Endodermal cell (in vitro differentiated cells): ENCODE data around the gene BRINP1. TPM values are rescaled to one million over a fixed set of nuclear protein-coding genes. Genes with fewer than 3 reads are reported as not detected.

Source experiments
- DNase-seq: peaks from one replicate; pipeline ENCODE4 v3.0.0-alpha.2; 2017
- H3K27ac ChIP-seq: 2 replicates; pipeline ENCODE4 v1.5.1; 2013; ENCODE audit warnings: mild to moderate bottlenecking, low read depth, low read length, moderate library complexity
- H3K27me3 ChIP-seq: 2 replicates; pipeline ENCODE4 v1.6.1; 2013; ENCODE audit warnings: mild to moderate bottlenecking, low read length, moderate library complexity; ENCODE audit not compliant: insufficient read depth, control insufficient read depth, poor library complexity, severe bottlenecking
- H3K36me3 ChIP-seq: 2 replicates; pipeline ENCODE4 v1.7.0; 2013; ENCODE audit warnings: mild to moderate bottlenecking, low read length, moderate library complexity; ENCODE audit not compliant: control insufficient read depth, insufficient read depth
- H3K4me1 ChIP-seq: one replicate; pipeline ENCODE4 v1.7.0; 2013; ENCODE audit warnings: low read length; ENCODE audit not compliant: control insufficient read depth, insufficient read depth
- H3K4me3 ChIP-seq: 2 replicates; pipeline ENCODE4 v1.5.1; 2013; ENCODE audit warnings: mild to moderate bottlenecking, low read length, moderate library complexity
- H3K9ac ChIP-seq: 2 replicates; pipeline ENCODE4 v1.6.1; 2013; ENCODE audit warnings: mild to moderate bottlenecking, low read length, moderate library complexity; ENCODE audit not compliant: poor library complexity, severe bottlenecking; ENCODE audit errors: extremely low read depth
- H3K9me3 ChIP-seq: 2 replicates; pipeline ENCODE4 v1.6.1; 2013; ENCODE audit warnings: mild to moderate bottlenecking, low read length, moderate library complexity; ENCODE audit not compliant: control insufficient read depth
- H3K27ac Mint-ChIP-seq: 2 replicates; pipeline ENCODE4 v1.8.0; 2020; ENCODE audit warnings: mixed read lengths
- H3K27me3 Mint-ChIP-seq: 2 replicates; pipeline ENCODE4 v1.8.0; 2021; ENCODE audit warnings: mild to moderate bottlenecking, mixed read lengths; ENCODE audit not compliant: insufficient read depth
- H3K36me3 Mint-ChIP-seq: 2 replicates; pipeline ENCODE4 v1.8.0; 2020; ENCODE audit warnings: low read depth, mixed read lengths
- H3K4me1 Mint-ChIP-seq: 2 replicates; pipeline ENCODE4 v1.8.0; 2020; ENCODE audit warnings: mixed read lengths
- H3K4me3 Mint-ChIP-seq: 2 replicates; pipeline ENCODE4 v1.8.0; 2020; ENCODE audit warnings: mild to moderate bottlenecking, moderate library complexity, mixed read lengths
- H3K9me3 Mint-ChIP-seq: 2 replicates; pipeline ENCODE4 v1.8.0; 2020; ENCODE audit warnings: mild to moderate bottlenecking, mixed read lengths
- CTCF ChIP-seq: fragments of 200-600 bp; sonication (generic); conservative IDR thresholded peaks from 2 replicates; pipeline ENCODE4 v1.5.0; 2021; ENCODE audit warnings: antibody characterized with exemption, mild to moderate bottlenecking
- whole genome bisulfite sequencing, 2 experiments: methylation state at CpG; one replicate each; pipeline versions ENCODE4 v1.1.5 to v1.1.7; 2013; ENCODE audit warnings: missing lambda C conversion rate in 2 of 2, mixed read lengths in 1 of 2; ENCODE audit not compliant: insufficient coverage in 1 of 2, insufficient read length in 1 of 2; 5-methylcytosine and 5-hydroxymethylcytosine counted together
- total RNA-seq, 2 donors: library from RNA; stranded (reverse); fragmentation: NEBNext Ultra II Directional in 1 of 2; extraction: Animal tissue kit (Norgen Biotek cat#: 25700) in 1 of 2; gene quantifications; 2 replicates in 1 of 2; 3 replicates in 1 of 2; pipeline ENCODE4 v1.2.1, GENCODE V29; 2021

Gene BRINP1
- total RNA-seq, 2 donors from 2014 or later: 6.3 to 9.6 TPM

- Histone ChIP-seq H3K27ac (no peak overlapping the region), H3K4me3 (no peak overlapping the region), H3K27me3 (peaks cover 15% of the 10 kb centered on the region), H3K9ac (no peak overlapping the region), H3K4me1 (no peaks in the 10 kb centered on the region), H3K9me3 (no peaks in the 10 kb centered on the region), H3K36me3 (no peaks in the 10 kb centered on the region)
- Mint-ChIP-seq H3K27me3 (no peaks in the 10 kb centered on the region), H3K9me3 (no peaks in the 10 kb centered on the region), H3K4me3 (no peak overlapping the region), H3K36me3 (no peaks in the 10 kb centered on the region), H3K27ac (no peak overlapping the region), H3K4me1 (peaks cover 4% of the 10 kb centered on the region)
- 86 to 90% methylated on average over 2 to 3 of the region's 3 CpGs for WGBS, 2 experiments
- TF ChIP-seq CTCF: no peak
- DNase-seq: no peak
These were observed 212.9 kb downstream of the BRINP1 start for GRCh38 chr9:119156354-119156753.

GRCh38 chr9:119154527-119154926 lies 214.7 kb downstream of the BRINP1 start:
- Histone ChIP-seq H3K9me3 (no peaks in the 10 kb centered on the region), H3K9ac (no peak overlapping the region), H3K36me3 (no peaks in the 10 kb centered on the region), H3K4me3 (no peak overlapping the region), H3K4me1 (no peaks in the 10 kb centered on the region), H3K27ac (no peak overlapping the region), H3K27me3 (peaks cover 15% of the 10 kb centered on the region)
- Mint-ChIP-seq H3K27me3 (no peaks in the 10 kb centered on the region), H3K27ac (no peak overlapping the region), H3K4me1 (peaks cover 14% of the 10 kb centered on the region), H3K36me3 (no peaks in the 10 kb centered on the region), H3K9me3 (no peaks in the 10 kb centered on the region), H3K4me3 (no peak overlapping the region)
- no peak for TF ChIP-seq CTCF
- 90 to 93% methylated on average over 2 of the region's 2 CpGs for WGBS, 2 experiments
- DNase-seq: no peak

- no peak for DNase-seq
- Histone ChIP-seq H3K27me3 (peaks cover 15% of the 10 kb centered on the region), H3K36me3 (no peaks in the 10 kb centered on the region), H3K9ac (no peak overlapping the region), H3K9me3 (no peaks in the 10 kb centered on the region), H3K4me3 (no peak overlapping the region), H3K27ac (no peak overlapping the region), H3K4me1 (no peaks in the 10 kb centered on the region)
- Mint-ChIP-seq H3K9me3 (no peaks in the 10 kb centered on the region), H3K4me3 (no peak overlapping the region), H3K27ac (no peak overlapping the region), H3K36me3 (no peaks in the 10 kb centered on the region), H3K27me3 (no peaks in the 10 kb centered on the region), H3K4me1 (peaks cover 21% of the 10 kb centered on the region)
- 91 to 100% methylated on average over 2 of the region's 2 CpGs for WGBS, 2 experiments
- TF ChIP-seq CTCF: no peak
These were observed 215.8 kb downstream of the BRINP1 start for GRCh38 chr9:119153402-119153801.
